GM21737 (cell line): ENCODE measurements around the gene ICAM1.
A peak's percentile ranks its signal among the peaks of the same experiment; 100 is the strongest.

Experiments used
- ATAC-seq: cut with Tn5 transposase; IDR thresholded peaks from one replicate; pipeline ENCODE4 v1.9.1; 2021; ENCODE audit warnings: mild to moderate bottlenecking, moderate library complexity; ENCODE audit not compliant: unreplicated experiment

Gene ICAM1

GRCh38 chr19:10320602-10321416 is 49.9 kb downstream of the ICAM1 start:
- ATAC-seq = no peak

GRCh38 chr19:10321417-10321797 is 50.5 kb downstream of the ICAM1 start:
- ATAC-seq = no peak

- ATAC-seq = no peak
Measured at GRCh38 chr19:10321874-10322835, 51.2 kb downstream of the ICAM1 start.

- no peak for ATAC-seq
Measured at GRCh38 chr19:10325732-10326131, 54.8 kb downstream of the ICAM1 start.

DNA sequence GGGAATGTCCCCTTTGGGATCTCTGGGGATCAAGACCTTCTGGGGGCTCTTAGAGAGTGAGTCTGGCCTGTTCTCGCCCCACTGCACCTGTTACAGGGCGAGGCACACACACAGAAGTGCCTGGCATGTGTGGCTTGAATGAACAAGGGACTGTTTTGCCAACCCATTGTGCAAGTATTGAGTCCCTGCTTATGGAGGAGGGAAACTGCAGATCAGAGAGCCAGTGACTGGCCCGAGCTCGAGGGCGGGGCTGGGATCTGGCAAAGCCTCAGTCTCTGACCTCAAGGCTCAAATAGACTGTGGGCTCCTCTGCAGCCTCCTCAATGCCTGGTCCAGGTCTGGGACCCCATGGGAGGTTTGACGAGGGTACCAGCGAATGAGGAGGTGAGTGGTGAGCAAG is 56.9 kb downstream of the ICAM1 start:
- ATAC-seq = no peak

DNA sequence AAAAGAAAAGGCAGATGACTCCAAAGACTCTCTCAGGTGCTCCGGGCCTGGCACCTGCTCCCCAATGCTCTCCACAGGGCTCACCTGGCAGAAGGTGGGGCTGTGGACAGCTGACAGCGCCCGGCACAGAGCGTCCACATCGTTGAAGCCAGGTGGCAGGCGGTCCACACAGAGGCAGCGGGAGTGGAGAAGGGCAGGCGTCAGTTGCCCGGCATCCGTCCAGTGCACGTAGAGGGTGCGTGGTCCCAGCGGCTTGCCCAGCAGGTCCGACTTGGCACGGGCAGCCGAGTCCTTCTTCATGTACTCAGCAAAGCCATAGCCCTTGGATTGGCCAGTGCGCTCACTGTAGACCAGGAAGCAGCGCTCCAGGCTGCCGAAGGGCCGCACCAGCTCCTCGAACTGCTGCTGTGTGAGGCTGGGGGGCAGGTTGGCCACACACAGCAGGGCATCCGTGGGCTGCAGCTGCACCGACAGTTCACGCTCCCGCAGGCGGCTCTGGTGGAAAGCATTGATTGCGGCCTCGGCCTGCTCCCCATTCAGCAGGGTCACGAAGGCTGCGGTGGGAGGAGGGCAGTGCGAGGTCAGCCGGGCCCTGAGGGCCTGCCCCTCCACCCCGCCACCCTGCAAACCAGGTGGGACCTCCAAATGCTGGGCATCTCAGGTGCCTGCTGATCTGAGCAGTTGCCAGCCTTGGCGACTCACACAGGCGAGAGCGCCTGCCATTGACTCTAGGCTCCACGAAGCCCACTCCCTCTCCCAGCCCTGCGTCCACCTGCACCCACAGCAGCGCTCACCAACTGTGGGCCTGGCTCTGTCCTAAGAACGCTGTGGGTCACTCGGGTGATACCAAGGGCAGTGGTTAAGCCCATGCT is 57.9 kb downstream of the ICAM1 start:
- no peak for ATAC-seq

- ATAC-seq = no peak
Measured at GRCh38 chr19:10329555-10329954, 58.6 kb downstream of the ICAM1 start.

GRCh38 chr19:10332158-10332964 is 61.4 kb downstream of the ICAM1 start:
- no peak for ATAC-seq

DNA sequence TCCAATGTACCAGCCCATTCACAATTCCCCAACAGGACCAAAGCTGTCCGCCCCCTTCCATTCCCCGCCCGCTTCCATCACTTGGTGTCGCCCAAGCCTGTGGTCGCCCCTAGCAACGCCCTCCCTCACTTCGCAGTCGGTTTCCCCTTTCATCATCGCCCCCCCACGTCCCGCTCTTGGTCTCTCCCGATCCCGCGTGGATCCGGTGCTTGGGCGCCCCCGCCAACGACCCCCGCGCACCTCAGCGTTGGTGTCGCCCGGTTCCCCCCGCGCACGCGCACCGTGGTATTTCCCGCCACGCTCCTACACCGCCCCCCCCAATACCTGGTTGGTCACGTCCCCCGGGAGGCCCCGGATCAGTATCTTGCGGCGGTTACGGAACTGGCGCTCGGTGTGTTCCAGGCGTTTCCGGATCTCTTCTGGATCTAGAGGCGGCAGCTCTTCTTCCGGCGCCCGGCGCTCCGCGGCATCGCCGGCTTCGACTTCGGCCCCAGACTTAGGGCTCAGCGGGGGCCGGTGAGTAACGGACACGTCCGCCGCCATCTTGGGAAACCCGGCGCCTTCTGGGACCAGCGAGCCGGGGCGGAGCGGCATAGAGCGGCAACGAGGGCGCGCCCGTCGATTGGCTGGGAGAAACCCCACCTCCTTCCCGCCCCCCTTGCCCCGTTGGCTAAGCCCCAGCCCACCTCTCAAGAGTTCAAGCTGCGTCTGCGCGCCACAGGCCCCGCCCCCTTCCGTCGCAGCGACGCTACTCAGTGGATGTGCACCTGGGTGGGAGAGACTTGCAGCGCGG is 62.2 kb downstream of the ICAM1 start, which contains the start of gene RAVER1:
RAVER1 (minus strand) TSS at position 565 of the 793 bp plus-strand sequence; CDS start at position 543, 22 bp downstream.
- peak; percentile 79 for ATAC-seq

DNA sequence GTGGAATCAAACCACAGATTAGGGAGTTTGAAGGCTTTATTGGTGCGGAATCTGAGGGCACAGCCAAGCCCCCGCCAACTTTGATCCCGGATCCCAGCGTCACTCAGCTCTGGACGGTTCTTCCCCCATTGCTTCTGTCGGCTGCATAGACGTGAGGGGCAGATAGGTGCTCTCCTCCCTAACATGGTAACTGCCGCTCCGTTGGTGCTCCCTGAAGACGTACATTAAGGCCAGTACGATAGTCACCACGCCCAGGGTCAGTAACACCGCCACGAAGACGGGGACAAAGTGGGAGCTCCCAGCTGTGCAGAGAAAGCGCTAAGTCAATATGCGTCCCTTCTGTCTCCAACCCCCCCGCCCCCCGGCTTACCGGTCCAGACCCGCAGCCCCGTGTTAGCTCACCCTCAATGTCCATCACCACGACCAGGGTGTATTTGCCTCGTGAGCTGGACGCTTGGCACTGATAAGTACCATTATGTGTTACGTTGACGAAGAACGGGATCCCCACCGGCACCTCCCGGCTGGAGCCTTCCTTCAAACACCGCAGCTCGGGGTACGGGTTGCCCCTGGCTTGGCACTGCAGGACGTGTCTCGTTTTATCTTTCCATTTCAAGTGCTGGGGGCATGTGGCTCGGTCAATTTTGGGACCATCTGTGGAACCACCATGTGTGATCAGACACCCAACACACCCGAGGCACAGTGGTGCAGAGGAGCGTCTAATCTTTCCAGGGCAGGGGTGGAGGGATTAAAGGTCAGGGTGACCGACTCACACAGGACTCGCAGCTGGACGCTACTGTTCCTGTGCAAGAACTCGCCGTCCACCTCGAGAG is 63.1 kb downstream of the ICAM1 start:
- ATAC-seq = peak; percentile 1

GRCh38 chr19:10334588-10335351 is 63.9 kb downstream of the ICAM1 start:
- no peak for ATAC-seq

DNA sequence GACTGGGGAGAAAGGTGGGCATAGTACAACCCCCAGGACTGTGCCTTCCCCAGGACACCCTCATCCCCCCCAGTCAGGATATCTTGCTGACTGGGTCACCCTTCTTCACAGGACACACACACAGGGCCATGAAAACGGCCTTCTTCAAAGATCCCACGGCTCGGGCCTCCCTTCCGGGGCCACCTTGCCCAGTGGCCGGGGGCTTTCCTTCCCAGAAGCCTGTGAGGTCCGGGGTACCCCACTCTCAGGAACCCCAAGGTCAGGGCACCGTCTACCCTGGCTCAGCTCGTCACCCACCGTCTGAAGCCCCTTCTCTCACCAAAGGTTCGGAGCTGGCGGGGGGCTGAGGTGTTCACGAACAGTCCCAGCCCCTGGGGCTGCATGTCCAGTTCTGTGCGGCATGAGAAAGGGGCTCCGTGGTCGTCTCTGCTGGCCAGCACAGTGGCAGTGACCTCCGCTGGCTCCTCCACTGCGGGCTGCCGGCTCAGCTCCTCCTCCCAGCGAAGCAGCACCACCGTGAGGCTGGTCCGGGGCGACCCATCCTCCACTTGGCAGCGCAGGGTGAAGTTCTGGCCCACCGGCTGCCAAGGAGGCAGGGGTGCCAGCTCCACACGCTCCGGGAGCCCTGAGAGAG is 64.5 kb downstream of the ICAM1 start:
- no peak for ATAC-seq
